SK-MEL-5 (cell line): Measurements from ENCODE around the gene TBC1D30. TPM values are rescaled to one million over a fixed set of nuclear protein-coding genes. Genes with fewer than 3 reads are reported as not detected.
"Not testable (repeated sequence)": the region's sequence is repeated elsewhere in the genome, so short reads cannot be mapped to it uniquely, and the experiment has no call there.

ENCODE experiments used
- DNase-seq: peaks from one replicate; pipeline ENCODE4 v3.0.0-alpha.2; 2016; ENCODE audit warnings: low read depth, low spot score
- in situ Hi-C: cut with HindIII; loops from 2 replicates; pipeline ENCODE4 v1.10.0; 2016; ENCODE audit warnings: low sequenced_read_pairs, high pct_unique_total_duplicates, low pct_unique_long_range_greater_than_20kb
- polyA plus RNA-seq, 2 experiments: library from polyadenylated mRNA; depleted of rRNA; stranded (reverse); fragments of >200 nt; gene quantifications; 2 replicates each; pipeline ENCODE4 v1.2.3, GENCODE V29; 2015
- total RNA-seq: library from RNA; depleted of rRNA; stranded (reverse); fragments of >200 nt; shearing (Covaris generic); gene quantifications from 2 replicates; pipeline ENCODE4 v1.2.3, GENCODE V29; 2014; rRNA removed

The TBC1D30 gene, protein sequence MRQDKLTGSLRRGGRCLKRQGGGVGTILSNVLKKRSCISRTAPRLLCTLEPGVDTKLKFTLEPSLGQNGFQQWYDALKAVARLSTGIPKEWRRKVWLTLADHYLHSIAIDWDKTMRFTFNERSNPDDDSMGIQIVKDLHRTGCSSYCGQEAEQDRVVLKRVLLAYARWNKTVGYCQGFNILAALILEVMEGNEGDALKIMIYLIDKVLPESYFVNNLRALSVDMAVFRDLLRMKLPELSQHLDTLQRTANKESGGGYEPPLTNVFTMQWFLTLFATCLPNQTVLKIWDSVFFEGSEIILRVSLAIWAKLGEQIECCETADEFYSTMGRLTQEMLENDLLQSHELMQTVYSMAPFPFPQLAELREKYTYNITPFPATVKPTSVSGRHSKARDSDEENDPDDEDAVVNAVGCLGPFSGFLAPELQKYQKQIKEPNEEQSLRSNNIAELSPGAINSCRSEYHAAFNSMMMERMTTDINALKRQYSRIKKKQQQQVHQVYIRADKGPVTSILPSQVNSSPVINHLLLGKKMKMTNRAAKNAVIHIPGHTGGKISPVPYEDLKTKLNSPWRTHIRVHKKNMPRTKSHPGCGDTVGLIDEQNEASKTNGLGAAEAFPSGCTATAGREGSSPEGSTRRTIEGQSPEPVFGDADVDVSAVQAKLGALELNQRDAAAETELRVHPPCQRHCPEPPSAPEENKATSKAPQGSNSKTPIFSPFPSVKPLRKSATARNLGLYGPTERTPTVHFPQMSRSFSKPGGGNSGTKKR
- 1.6 and 2.2 TPM in 2 replicates for total RNA-seq
- 1.6 and 3.0 TPM in 2 replicates for polyA plus RNA-seq (2015; cell fraction: cytosol; rRNA removed)
- 1.1 and 2.8 TPM in 2 replicates for polyA plus RNA-seq (2015; cell fraction: nucleus; rRNA removed)

DNA sequence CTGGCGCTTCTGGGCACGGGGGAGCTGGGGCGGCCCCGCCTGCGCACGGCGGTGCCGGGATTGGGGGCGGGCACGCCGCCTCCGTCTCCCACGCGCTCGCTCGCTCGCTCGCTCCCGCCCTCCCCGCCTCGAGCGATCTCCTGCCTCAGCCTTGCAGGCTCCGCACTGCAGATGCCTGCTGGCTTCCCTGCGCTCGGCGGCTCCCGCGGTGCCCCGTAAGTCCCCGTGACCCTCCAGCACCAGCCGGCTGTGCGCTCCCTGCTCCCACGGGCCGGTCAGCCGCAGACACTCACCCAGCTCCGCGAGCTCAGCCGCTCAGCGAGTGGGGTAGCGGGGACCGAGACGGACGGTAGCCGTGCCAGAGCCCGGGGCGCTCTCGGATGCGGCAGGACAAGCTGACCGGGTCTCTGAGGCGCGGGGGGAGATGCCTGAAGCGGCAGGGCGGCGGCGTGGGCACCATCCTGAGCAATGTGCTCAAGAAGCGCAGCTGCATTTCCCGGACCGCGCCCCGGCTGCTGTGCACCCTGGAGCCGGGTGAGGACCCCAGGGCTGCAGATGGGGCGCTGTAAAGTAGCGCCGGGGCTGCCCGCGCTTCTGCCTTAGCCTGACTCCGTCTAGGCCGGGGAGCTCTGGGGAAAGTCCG lies at the start of gene TBC1D30:
Gene TBC1D30 (plus strand): TSS at position 148 of the 643 bp plus-strand sequence. CDS start 233 bp downstream, at position 381.
- DNase-seq = no peak
- in situ Hi-C loops = no loop called here

DNA sequence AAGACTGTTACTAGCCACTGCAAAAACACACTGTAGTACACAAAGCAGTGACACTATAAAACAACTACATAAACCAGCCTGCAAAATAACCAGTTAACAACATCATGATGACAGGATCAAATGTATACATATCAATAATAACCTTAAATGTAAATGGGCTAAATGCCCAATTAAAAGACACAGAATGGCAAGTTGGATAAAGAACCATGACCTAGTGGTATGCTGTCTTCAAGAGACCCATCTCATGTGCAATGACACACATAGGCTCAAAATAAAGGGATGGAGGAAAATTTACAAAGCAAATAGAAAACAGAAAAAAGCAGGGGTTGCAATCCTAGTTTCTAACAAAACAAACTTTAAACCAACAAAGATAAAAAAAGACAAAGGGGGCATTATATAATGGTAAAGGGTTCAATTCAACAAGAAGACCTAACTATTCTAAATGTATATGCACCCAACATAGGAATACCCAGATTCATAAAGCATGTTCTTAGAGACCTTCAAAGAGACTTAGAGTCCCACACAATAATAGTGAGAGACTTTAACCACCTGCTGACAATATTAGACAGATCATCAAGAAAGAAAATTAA lies 49.2 kb upstream of the TBC1D30 start:
- in situ Hi-C loops, DNase-seq: not testable (repeated sequence)

GRCh38 chr12:64779354-64779974 lies 45.0 kb upstream of the TBC1D30 start:
- no peak for DNase-seq
- in situ Hi-C loops = no loop called here

DNA sequence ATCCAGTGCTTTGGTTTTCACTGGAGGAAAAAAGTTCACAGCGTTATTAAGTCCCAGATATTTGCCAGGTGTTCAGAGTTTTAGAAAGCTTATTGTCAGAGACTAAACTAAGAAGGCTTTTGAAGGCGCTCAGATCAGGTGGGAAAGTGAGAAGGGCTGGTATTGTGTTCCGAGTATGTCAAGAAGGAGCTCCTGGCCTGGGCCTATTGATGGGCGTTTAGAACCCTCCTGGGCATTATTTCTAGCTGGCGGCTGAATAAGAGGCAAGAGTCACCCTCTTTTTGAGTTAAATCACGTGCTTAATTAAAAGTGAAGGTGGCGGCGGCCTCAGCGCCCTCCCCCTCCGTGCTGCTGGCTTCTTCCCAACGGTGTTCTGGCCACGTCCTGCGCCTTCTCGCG lies 44.3 kb upstream of the TBC1D30 start:
- DNase-seq = no peak
- in situ Hi-C loops = no loop called here

DNA sequence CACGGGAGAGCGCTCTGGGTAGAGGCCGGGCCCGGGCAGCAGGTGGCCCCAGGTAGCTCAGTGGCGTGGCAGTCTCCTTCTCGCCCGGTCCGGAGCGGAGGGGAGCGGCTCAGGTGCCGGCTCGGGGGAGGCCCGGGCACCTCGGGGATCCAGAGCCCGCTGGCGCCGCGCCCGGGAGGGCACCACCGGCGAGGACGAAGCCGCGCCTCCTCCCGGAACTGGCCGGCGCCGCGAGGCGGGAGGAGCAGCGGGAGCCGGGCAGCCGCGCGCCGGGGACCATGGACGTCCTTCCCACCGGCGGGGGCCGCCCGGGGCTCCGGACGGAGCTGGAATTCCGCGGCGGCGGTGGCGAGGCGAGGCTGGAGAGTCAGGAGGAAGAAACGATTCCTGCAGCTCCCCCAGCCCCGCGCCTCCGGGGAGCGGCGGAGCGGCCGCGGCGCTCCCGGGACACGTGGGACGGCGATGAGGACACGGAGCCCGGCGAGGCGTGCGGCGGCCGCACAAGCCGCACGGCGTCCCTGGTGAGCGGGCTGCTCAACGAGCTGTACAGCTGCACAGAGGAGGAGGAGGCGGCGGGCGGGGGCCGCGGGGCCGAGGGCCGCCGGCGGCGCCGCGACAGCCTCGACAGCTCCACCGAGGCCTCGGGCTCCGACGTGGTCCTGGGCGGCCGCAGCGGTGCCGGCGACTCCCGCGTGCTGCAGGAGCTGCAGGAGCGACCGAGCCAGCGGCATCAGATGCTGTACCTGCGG lies 43.7 kb upstream of the TBC1D30 start:
- no peak for DNase-seq
- in situ Hi-C loops = no loop called here

- DNase-seq = no peak
- in situ Hi-C loops = no loop called here
These were observed 42.9 kb upstream of the TBC1D30 start for GRCh38 chr12:64781280-64782190.

- no peak for DNase-seq
- in situ Hi-C loops = no loop called here
These were observed 42.1 kb upstream of the TBC1D30 start for GRCh38 chr12:64782191-64782876.

DNA sequence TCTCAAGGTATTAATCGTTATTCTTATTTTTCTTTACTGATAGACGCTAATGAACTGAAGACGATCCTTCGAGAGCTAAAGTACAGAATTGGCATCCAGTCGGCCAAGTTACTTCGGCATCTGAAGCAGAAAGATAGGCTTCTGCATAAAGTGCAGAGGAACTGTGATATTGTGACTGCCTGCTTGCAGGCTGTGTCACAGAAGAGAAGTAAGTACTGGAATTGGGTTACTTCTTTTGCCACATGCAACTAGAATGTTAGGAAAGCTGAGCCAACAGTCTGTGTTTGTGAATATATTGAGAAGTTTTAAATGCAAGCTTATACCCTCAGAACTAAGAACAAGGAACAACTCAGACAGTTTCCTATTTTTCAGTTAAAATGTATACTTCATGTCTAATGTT lies 38.6 kb upstream of the TBC1D30 start:
- in situ Hi-C loops = no loop called here
- DNase-seq = no peak

GRCh38 chr12:64790166-64790565 lies 34.3 kb upstream of the TBC1D30 start:
- no peak for DNase-seq
- in situ Hi-C loops = no loop called here

GRCh38 chr12:64791036-64791435 lies 33.4 kb upstream of the TBC1D30 start:
- no peak for DNase-seq
- in situ Hi-C loops = no loop called here

DNA sequence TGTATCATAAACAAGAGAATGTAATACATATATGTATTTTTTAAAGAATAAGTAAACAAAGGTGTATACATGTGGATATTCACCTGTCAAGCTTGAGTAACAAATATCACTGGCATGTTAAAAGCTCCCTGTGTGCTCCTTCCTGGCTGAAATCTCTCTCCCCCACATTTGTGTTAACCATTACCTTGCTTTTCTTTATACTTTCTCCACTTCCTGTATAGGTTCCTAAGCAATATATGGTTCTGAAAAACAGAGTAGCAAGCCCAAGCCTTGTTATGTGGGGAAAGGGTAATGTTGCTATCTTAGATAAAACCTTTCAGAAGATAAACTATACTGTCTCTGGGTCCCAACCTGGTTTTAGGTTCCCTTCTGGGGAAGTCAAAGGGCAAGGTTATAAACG lies 32.3 kb upstream of the TBC1D30 start:
- in situ Hi-C loops = no loop called here
- no peak for DNase-seq

GRCh38 chr12:64793610-64794009 lies 30.8 kb upstream of the TBC1D30 start:
- DNase-seq = no peak
- in situ Hi-C loops = no loop called here

DNA sequence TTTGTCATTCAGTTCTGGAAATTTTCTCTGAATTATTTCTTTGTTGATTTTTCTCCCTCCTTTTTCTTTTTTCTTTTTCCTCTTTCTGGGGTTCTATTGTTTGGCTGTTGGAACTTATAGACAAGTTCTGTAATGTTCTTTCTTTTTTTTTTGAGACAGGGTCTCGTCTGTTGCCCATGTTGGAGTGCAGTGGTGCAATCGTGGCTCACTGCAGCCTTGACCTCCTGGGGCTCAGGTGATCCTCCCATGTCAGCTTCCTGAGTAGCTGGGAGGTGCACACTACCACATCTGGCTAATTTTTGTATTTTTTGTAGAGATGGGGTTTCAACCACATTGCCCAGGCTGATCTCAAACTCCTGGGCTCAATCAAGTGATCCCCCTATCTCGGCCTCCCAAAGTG lies 30.1 kb upstream of the TBC1D30 start:
- in situ Hi-C loops = no loop called here
- no peak for DNase-seq

DNA sequence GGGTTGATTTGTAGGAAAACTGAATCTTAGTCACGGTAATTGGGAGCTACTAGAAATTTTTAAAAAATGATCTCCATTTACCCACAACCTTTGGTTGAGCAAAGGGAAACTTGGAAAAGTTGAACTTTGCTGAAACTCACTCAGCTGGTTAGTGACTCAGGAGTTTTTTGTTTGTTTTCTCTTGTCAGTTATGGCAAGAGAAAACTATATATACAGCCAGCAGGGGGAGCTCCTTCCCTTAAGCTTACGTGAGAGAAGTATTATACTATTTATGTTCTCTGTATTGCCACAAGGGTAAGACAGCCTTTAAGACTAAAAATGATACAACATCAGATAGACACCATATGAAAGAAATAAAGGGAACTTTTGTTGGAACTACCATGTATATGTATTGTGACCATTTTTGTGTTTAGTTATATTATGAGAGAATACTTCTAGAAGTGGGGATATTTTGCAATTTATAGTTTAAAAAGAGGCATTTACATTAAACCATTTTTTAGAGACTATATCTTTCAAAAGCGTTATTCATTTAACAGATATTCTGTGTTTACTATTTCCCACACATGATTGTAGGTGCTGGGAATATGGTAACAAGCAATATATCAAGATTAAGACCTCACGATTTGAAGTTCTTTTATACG lies 28.1 kb upstream of the TBC1D30 start:
- peak; percentile 93 for DNase-seq

DNA sequence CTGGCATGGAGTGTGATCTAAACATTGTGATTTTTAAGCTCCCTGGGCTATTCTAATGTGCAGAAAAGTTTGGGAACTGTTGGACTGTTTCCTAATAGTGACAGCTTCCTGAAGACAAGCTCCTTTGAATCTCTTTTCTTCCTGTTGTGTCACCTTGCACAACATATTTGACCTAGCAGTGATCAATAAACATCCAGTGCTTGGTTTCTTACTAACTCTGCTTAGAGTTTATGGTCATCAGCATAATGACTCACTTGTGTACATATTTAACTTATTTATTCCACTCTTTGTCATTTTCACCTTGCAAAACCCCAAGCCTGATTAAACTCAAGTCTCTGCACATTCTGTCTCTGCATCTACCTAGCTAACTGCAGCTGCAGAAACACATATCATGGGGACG lies 27.3 kb upstream of the TBC1D30 start:
- in situ Hi-C loops = no loop called here
- no peak for DNase-seq

More for the DNA sequence above, 28.1 kb upstream of the TBC1D30 start:
- in situ Hi-C loops = no loop called here
